H1 (cell line): ENCODE results near the gene KRTAP5-6. TPM values are rescaled to one million over a fixed set of nuclear protein-coding genes. Genes with fewer than 3 reads are reported as not detected.
"Not testable (repeated sequence)": the region's sequence is repeated elsewhere in the genome, so short reads cannot be mapped to it uniquely, and the experiment has no call there.

Source experiments
- CTCF ChIA-PET: fragments of 300-600 bp; sonication (Branson Sonifier 250); formaldehyde crosslinking; loops from one replicate; lab custom pipeline; 2021; ENCODE audit not compliant: partially characterized antibody; lab: Charles Lee
- POLR2A ChIA-PET: fragments of 300-600 bp; sonication (Branson Sonifier 250); formaldehyde crosslinking; loops from one replicate; lab custom pipeline; 2021; ENCODE audit warnings: inconsistent platforms; ENCODE audit not compliant: partially characterized antibody; lab: Charles Lee
- DNase-seq, 2 experiments: peaks; one replicate each; pipeline versions ENCODE4 v3.0.0 to v3.0.0-alpha.2; 2010 to 2022; ENCODE audit warnings: low spot score in 2 of 2, low read depth in 1 of 2, mixed read lengths in 1 of 2
- FAIRE-seq: peaks from 2 replicates; lab custom pipeline; 2011; peaks lifted over from hg19 to GRCh38; lab: Jason Lieb, UNC
- H2AFZ ChIP-seq: 2 replicates; pipeline ENCODE4 v1.8.1; 2012; ENCODE audit warnings: low read length, inconsistent platforms
- H2AK5ac ChIP-seq: 2 replicates; pipeline ENCODE4 v1.6.1; 2013; ENCODE audit warnings: low read depth, low read length
- H2BK120ac ChIP-seq: replicated peaks from 2 replicates; pipeline ENCODE3; 2013; ENCODE audit warnings: low read depth, low read length, inconsistent platforms
- H2BK12ac ChIP-seq: 2 replicates; pipeline ENCODE4 v1.6.1; 2013; ENCODE audit warnings: low read depth, low read length
- H2BK15ac ChIP-seq: 2 replicates; pipeline ENCODE4 v1.6.1; 2013; ENCODE audit warnings: low read length
- H2BK20ac ChIP-seq: 2 replicates; pipeline ENCODE4 v1.6.1; 2013; ENCODE audit warnings: low read length
- H2BK5ac ChIP-seq: 2 replicates; pipeline ENCODE4 v1.6.1; 2013; ENCODE audit warnings: low read depth, low read length
- H3K14ac ChIP-seq: 2 replicates; pipeline ENCODE4 v1.6.1; 2013; ENCODE audit warnings: inconsistent platforms; ENCODE audit not compliant: insufficient read length
- H3K18ac ChIP-seq: 2 replicates; pipeline ENCODE4 v1.6.1; 2013; ENCODE audit warnings: low read length; ENCODE audit errors: extremely low read depth
- H3K23ac ChIP-seq: 2 replicates; pipeline ENCODE4 v1.6.1; 2013; ENCODE audit warnings: inconsistent platforms; ENCODE audit not compliant: insufficient read length
- H3K23me2 ChIP-seq: 2 replicates; pipeline ENCODE4 v1.6.1; 2013; ENCODE audit warnings: low read depth, low read length
- H3K27ac ChIP-seq: 2 replicates; pipeline ENCODE4 v1.6.1; 2011; ENCODE audit warnings: low read depth, low read length, inconsistent platforms
- H3K27me3 ChIP-seq, 4 experiments: replicated peaks in 1 of 4; 1 replicate in 1 of 4; 2 replicates in 3 of 4; pipeline versions ENCODE4 v1.6.1 to v1.8.1; 2011 to 2013; ENCODE audit warnings: low read length in 3 of 4, mild to moderate bottlenecking in 3 of 4, inconsistent platforms in 2 of 4, mixed read lengths in 2 of 4, moderate library complexity in 1 of 4; ENCODE audit not compliant: control insufficient read depth in 3 of 4, insufficient read depth in 3 of 4; ENCODE audit errors: extremely low read depth in 1 of 4
- H3K36me3 ChIP-seq, 4 experiments: 2 replicates each; pipeline versions ENCODE4 v1.6.1 to v1.8.1; 2011 to 2013; ENCODE audit warnings: mild to moderate bottlenecking in 4 of 4, low read length in 3 of 4, moderate library complexity in 2 of 4, control low read depth in 1 of 4, inconsistent platforms in 1 of 4; ENCODE audit not compliant: insufficient read depth in 4 of 4, control insufficient read depth in 2 of 4
- H3K4ac ChIP-seq: replicated peaks from 2 replicates; pipeline ENCODE3; 2013; ENCODE audit warnings: low read length, low read depth, mixed read lengths, inconsistent platforms; ENCODE audit not compliant: insufficient read length
- H3K4me1 ChIP-seq, 4 experiments: replicated peaks in 1 of 4; 1 replicate in 1 of 4; 2 replicates in 3 of 4; pipeline versions ENCODE4 v1.6.1 to v1.8.1; 2011 to 2013; ENCODE audit warnings: low read length in 3 of 4, inconsistent platforms in 2 of 4, mixed read lengths in 1 of 4; ENCODE audit not compliant: insufficient read depth in 4 of 4, control insufficient read depth in 3 of 4
- H3K4me2 ChIP-seq, 2 experiments: 2 replicates each; pipeline versions ENCODE4 v1.6.1 to v1.8.1; 2011 to 2013; ENCODE audit warnings: low read depth in 2 of 2, low read length in 2 of 2, control low read depth in 1 of 2, inconsistent platforms in 1 of 2, mild to moderate bottlenecking in 1 of 2; ENCODE audit not compliant: insufficient read depth in 1 of 2
- H3K4me3 ChIP-seq, 4 experiments: fragments of 200-600, 300-600 bp in 1 of 4; sonication (generic), shearing (Covaris generic), sonication (Bioruptor Twin) in 1 of 4; 2 replicates each; pipeline versions ENCODE4 v1.5.1 to v1.8.1; 2011 to 2016; ENCODE audit warnings: low read length in 4 of 4, low read depth in 3 of 4, control low read depth in 2 of 4, inconsistent platforms in 2 of 4, mild to moderate bottlenecking in 2 of 4, mixed read lengths in 1 of 4, moderate library complexity in 1 of 4; ENCODE audit not compliant: insufficient read depth in 2 of 4; ENCODE audit errors: extremely low read depth in 1 of 4
- H3K56ac ChIP-seq: replicated peaks from 2 replicates; pipeline ENCODE3; 2013; ENCODE audit warnings: low read depth, mild to moderate bottlenecking, mixed read lengths, low read length, inconsistent platforms; ENCODE audit not compliant: insufficient read length
- H3K79me1 ChIP-seq: 2 replicates; pipeline ENCODE4 v1.6.1; 2013; ENCODE audit warnings: low read depth, low read length, control low read depth
- H3K79me2 ChIP-seq, 2 experiments: 2 replicates each; pipeline versions ENCODE4 v1.6.1 to v1.8.1; 2012 to 2013; ENCODE audit warnings: low read length in 2 of 2, mild to moderate bottlenecking in 2 of 2, inconsistent platforms in 1 of 2; ENCODE audit not compliant: insufficient read depth in 2 of 2, control insufficient read depth in 1 of 2
- H3K9ac ChIP-seq, 4 experiments: replicated peaks in 1 of 4; 1 replicate in 1 of 4; 2 replicates in 3 of 4; pipeline versions ENCODE4 v1.6.1 to v1.8.1; 2011 to 2013; ENCODE audit warnings: low read depth in 3 of 4, low read length in 3 of 4, control low read depth in 2 of 4, mild to moderate bottlenecking in 2 of 4, moderate library complexity in 2 of 4, inconsistent platforms in 1 of 4; ENCODE audit errors: extremely low read depth in 1 of 4
- H3K9me3 ChIP-seq, 2 experiments: 2 replicates each; pipeline versions ENCODE4 v1.6.1 to v1.8.1; 2012 to 2013; ENCODE audit warnings: mild to moderate bottlenecking in 2 of 2, moderate library complexity in 2 of 2, control low read depth in 1 of 2, inconsistent platforms in 1 of 2, low read depth in 1 of 2, low read length in 1 of 2, mixed read lengths in 1 of 2; ENCODE audit not compliant: insufficient read depth in 2 of 2
- H4K20me1 ChIP-seq, 2 experiments: replicated peaks in 1 of 2; 2 replicates each; pipeline versions ENCODE3 to v1.8.1; 2011 to 2013; ENCODE audit warnings: inconsistent platforms in 2 of 2, low read length in 2 of 2, mild to moderate bottlenecking in 1 of 2; ENCODE audit not compliant: insufficient read depth in 2 of 2, control insufficient read depth in 1 of 2
- H4K5ac ChIP-seq: 2 replicates; pipeline ENCODE4 v1.6.1; 2013; ENCODE audit warnings: low read length, low read depth, mixed read lengths, inconsistent platforms; ENCODE audit not compliant: insufficient read length
- H4K8ac ChIP-seq: 2 replicates; pipeline ENCODE4 v1.8.0; 2013; ENCODE audit warnings: mild to moderate bottlenecking, moderate library complexity, low read length, inconsistent platforms; ENCODE audit not compliant: insufficient read depth; ENCODE audit errors: extremely low read depth
- H4K91ac ChIP-seq: replicated peaks from 2 replicates; pipeline ENCODE3; 2013; ENCODE audit warnings: low read length, mixed read lengths, inconsistent platforms; ENCODE audit not compliant: insufficient read length
- WGBS, 2 experiments: shearing (Covaris generic) in 1 of 2; methylation state at CpG; one replicate each; pipeline versions ENCODE4 v1.1.6 to v1.1.7; 2013 to 2015; ENCODE audit warnings: low lambda C conversion rate in 2 of 2, mixed read lengths in 2 of 2, inconsistent platforms in 1 of 2, low coverage in 1 of 2, missing lambda C conversion rate in 1 of 2; ENCODE audit not compliant: insufficient replicate concordance in 2 of 2, insufficient coverage in 1 of 2, insufficient read length in 1 of 2; ENCODE audit errors: extremely low coverage in 1 of 2, missing lambda C conversion rate in 1 of 2; 5-methylcytosine and 5-hydroxymethylcytosine counted together
- polyA plus RNA-seq, 7 experiments: library from polyadenylated mRNA; depleted of rRNA in 3 of 7; stranded (reverse) in 5 of 7; unstranded in 2 of 7; fragments of >200 nt in 5 of 7; fragments of 200-250 nt in 2 of 7; gene quantifications; 1 replicate in 5 of 7; 2 replicates in 1 of 7; 4 replicates in 1 of 7; pipeline versions ENCODE4 v1.2.1 to v1.2.3, GENCODE V29; 2011 to 2013; ENCODE audit warnings: missing spikeins in 2 of 7, mixed read lengths in 2 of 7
- total RNA-seq: library from RNA; stranded (reverse); fragmentation: NEBNext Ultra II Directional; extraction: Animal tissue kit (Norgen Biotek cat#: 25700); gene quantifications from 2 replicates; pipeline ENCODE4 v1.2.1, GENCODE V29; 2021

KRTAP5-6 gene
- total and polyA plus RNA-seq, 2 of the 8 experiments (the other 6 are each of a cell fraction or from before 2014, with no cell fraction given): not detected

GRCh38 chr11:1689250-1690166 is 7.5 kb upstream of the KRTAP5-6 start:
- H3K36me3 ChIP-seq, H2BK20ac ChIP-seq, H3K4me3 ChIP-seq, H3K4ac ChIP-seq, H3K14ac ChIP-seq, H3K4me1 ChIP-seq, H3K9ac ChIP-seq, H3K27ac ChIP-seq, FAIRE-seq, H3K4me2 ChIP-seq, H3K79me1 ChIP-seq, H4K5ac ChIP-seq, H3K9me3 ChIP-seq, H2AK5ac ChIP-seq, H3K23ac ChIP-seq, H4K91ac ChIP-seq, H3K18ac ChIP-seq, H3K79me2 ChIP-seq, H2BK12ac ChIP-seq, H2AFZ ChIP-seq, DNase-seq, H4K8ac ChIP-seq, H3K23me2 ChIP-seq, H3K27me3 ChIP-seq, H2BK15ac ChIP-seq, H4K20me1 ChIP-seq, H2BK120ac ChIP-seq, H2BK5ac ChIP-seq, H3K56ac ChIP-seq: not testable (repeated sequence)
- POLR2A ChIA-PET: interaction anchor here (0.6 kb wide), 1 partner anchor 205 kb away, joined by 3 read pairs; no protein-coding TSS in a partner anchor
- CTCF ChIA-PET: interaction anchor here (0.5 to 6.9 kb wide), 3 partner anchors 37 to 144 kb away, joined by 3 to 255 read pairs (median 5); partner anchors contain the start of gene SYT8
- 81% methylated on average over 26 of the region's 32 CpGs; no CpG with 5 or more reads in 1 of the 2 experiments for WGBS, 2 experiments
